ENCODE results near the gene NOP9.
"Not testable (repeated sequence)": the region's sequence is repeated elsewhere in the genome, so short reads cannot be mapped to it uniquely, and the experiment has no call there.

NOP9 gene

DNA sequence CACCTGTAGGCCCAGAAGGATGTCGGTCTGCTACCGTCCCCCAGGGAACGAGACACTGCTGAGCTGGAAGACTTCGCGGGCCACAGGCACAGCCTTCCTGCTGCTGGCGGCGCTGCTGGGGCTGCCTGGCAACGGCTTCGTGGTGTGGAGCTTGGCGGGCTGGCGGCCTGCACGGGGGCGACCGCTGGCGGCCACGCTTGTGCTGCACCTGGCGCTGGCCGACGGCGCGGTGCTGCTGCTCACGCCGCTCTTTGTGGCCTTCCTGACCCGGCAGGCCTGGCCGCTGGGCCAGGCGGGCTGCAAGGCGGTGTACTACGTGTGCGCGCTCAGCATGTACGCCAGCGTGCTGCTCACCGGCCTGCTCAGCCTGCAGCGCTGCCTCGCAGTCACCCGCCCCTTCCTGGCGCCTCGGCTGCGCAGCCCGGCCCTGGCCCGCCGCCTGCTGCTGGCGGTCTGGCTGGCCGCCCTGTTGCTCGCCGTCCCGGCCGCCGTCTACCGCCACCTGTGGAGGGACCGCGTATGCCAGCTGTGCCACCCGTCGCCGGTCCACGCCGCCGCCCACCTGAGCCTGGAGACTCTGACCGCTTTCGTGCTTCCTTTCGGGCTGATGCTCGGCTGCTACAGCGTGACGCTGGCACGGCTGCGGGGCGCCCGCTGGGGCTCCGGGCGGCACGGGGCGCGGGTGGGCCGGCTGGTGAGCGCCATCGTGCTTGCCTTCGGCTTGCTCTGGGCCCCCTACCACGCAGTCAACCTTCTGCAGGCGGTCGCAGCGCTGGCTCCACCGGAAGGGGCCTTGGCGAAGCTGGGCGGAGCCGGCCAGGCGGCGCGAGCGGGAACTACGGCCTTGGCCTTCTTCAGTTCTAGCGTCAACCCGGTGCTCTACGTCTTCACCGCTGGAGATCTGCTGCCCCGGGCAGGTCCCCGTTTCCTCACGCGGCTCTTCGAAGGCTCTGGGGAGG, 11.3 kb downstream of the NOP9 start, which contains the start of gene LTB4R:
Gene LTB4R (plus strand): TSS at position 857 of the 959 bp plus-strand sequence. CDS start 4,150 bp downstream, outside the sequence.
- DNase-seq: peak; percentile 47

DNA sequence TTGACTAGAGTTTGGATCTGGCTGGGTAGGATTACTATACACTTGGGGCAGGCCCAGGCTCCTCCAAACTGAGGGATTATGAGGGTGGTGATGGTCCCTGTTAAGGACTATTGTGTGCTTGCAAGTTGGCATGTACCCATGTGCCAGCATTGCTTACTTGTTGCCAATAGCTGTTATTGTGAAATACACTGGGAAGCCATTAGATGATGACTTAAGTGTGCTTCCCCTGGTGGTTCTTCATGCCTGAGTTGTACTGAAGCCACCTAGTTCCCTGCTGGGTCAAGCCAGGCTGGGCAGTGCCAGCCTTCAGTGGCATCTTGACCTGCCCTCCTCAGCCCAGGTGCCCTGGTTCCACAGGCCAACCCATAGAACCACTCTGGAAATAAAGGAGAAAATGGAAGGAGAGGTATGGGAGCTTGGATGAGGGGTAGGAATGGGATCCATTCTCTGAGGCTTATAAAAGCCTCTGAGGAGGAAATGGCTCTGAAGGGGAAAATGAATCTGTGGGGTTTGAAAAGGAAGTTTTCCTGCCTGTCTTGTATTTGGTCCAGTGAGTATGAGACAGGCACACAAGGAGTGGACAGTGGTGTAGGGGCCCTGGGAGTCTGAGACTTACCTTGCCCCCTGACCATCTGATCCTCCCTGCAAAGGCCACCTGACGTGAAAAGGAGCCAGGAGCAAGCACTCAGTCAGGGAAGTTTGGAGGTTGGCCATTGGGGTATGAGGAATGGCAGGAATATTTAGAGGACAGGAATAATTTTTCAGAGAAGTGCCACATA, 12.4 kb downstream of the NOP9 start:
- no peak for DNase-seq

DNA sequence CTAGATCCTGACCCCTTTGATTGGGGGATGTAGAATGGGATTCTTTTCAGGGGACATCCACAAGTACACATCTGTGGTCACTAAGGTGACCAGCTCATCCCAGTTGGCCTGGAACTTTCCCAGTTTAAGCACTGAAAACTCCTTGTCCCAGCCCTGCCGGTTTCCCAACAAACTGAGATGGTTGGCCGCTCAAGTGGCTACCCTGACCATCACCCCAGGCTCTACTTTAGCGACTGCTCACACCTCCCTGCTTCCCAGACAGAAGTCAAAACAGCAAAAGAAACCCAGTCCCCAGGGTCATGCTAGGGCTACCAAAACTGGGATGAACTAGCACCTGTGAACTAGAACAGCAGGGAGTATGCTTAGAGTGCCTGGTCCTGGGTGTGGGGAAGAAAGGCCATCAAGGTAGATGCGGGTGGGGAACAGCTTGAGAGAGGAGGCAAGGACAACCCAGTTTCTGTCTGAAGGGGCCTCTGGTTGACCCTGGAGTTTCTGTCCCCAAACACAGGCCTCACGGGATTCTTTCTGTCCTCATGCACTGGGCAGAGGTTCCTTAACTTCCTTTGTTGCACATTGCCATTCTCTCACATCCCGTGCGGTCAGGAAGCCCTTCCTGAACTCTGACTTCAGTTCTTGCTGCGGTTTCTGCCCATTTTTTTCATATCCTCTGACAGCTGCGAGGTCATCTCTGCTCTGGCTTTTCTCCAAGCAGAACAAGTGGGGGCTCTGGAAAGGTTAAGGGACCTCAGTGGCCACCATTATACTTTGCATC, 13.3 kb downstream of the NOP9 start:
- DNase-seq: no peak

DNA sequence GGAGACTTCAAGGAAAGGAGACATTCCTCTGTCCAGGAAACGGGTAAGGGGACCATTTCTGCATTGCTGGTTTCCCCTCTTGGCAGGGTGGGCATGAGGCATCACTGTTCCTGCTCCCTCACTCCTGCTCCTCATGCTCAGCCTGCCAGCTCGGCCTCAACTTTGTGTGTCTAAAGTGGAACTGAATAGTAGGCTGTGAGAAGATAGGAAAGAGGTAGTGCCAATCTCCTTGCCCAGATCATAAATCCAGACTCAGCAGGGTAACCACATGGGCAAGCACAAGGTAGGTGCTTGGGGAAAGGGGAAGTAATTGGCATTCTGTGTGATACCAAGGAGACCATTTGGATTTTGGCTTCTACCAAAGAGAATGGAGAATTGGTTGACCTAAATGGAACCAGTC, 14.3 kb downstream of the NOP9 start:
- DNase-seq: no peak

DNA sequence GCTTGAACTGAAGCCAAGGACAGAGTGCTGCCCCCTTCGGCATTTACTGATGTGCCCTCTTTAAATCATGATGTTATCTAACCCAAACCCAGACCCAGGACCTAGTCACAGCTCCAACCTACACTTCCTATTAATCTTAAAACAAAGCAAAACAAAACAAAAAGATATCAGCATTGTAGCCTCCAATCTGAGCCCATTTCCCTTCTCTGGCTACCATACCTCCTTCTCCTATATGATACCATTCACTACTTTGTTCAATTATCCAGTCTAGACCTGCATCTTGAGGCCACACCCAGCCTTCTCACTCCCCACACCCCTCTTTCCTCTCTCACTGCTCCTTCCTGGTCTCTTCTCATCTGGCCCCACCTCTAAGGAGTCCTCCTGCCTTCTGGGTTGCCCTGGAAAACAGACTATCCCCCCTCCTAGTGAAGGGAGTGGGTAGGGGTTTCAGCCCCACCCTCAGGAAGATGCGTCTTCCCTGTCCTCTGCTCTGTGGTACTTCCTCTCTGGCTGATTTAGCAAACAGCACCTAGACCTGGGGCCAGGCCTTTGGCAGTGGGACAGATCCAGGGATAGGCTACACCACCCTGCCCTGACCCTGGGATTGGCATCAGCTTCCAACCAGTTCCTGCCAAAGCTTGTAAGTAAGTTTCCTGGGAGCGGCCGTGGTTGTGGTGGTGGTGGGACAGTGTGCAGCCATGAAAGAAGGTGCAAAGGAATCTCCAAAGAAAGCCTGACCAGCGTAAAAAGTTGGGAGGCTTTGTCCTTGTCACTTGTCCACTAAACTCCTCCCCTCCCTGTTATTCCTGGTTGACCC, 14.9 kb downstream of the NOP9 start:
- DNase-seq: no peak

DNA sequence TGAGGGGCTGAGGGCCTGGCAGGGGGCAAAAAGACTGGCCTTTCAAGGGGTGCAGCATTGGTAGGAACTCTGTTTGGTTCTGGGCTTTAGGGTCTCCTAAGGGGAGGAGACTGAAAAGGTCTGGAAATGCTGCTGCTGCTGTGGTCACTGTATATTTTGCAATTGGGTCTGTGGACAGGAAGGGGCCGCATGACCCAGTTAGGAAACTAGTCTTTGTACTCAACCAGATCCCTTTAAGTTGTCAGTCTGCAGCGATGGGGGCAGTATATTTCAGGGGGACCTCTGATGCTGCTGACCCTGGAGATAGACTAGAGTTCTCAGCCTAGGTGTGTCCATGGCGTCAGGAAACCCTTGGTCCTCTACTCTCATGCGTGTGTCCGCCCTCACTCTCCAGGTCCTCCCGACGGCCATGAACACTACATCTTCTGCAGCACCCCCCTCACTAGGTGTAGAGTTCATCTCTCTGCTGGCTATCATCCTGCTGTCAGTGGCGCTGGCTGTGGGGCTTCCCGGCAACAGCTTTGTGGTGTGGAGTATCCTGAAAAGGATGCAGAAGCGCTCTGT, 15.7 kb downstream of the NOP9 start:
- DNase-seq: no peak

DNA sequence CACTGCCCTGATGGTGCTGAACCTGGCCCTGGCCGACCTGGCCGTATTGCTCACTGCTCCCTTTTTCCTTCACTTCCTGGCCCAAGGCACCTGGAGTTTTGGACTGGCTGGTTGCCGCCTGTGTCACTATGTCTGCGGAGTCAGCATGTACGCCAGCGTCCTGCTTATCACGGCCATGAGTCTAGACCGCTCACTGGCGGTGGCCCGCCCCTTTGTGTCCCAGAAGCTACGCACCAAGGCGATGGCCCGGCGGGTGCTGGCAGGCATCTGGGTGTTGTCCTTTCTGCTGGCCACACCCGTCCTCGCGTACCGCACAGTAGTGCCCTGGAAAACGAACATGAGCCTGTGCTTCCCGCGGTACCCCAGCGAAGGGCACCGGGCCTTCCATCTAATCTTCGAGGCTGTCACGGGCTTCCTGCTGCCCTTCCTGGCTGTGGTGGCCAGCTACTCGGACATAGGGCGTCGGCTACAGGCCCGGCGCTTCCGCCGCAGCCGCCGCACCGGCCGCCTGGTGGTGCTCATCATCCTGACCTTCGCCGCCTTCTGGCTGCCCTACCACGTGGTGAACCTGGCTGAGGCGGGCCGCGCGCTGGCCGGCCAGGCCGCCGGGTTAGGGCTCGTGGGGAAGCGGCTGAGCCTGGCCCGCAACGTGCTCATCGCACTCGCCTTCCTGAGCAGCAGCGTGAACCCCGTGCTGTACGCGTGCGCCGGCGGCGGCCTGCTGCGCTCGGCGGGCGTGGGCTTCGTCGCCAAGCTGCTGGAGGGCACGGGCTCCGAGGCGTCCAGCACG, 16.4 kb downstream of the NOP9 start:
- DNase-seq: no peak

DNA sequence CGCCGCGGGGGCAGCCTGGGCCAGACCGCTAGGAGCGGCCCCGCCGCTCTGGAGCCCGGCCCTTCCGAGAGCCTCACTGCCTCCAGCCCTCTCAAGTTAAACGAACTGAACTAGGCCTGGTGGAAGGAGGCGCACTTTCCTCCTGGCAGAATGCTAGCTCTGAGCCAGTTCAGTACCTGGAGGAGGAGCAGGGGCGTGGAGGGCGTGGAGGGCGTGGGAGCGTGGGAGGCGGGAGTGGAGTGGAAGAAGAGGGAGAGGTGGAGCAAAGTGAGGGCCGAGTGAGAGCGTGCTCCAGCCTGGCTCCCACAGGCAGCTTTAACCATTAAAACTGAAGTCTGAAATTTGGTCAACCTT, 16.9 kb downstream of the NOP9 start:
- DNase-seq: no peak

DNA sequence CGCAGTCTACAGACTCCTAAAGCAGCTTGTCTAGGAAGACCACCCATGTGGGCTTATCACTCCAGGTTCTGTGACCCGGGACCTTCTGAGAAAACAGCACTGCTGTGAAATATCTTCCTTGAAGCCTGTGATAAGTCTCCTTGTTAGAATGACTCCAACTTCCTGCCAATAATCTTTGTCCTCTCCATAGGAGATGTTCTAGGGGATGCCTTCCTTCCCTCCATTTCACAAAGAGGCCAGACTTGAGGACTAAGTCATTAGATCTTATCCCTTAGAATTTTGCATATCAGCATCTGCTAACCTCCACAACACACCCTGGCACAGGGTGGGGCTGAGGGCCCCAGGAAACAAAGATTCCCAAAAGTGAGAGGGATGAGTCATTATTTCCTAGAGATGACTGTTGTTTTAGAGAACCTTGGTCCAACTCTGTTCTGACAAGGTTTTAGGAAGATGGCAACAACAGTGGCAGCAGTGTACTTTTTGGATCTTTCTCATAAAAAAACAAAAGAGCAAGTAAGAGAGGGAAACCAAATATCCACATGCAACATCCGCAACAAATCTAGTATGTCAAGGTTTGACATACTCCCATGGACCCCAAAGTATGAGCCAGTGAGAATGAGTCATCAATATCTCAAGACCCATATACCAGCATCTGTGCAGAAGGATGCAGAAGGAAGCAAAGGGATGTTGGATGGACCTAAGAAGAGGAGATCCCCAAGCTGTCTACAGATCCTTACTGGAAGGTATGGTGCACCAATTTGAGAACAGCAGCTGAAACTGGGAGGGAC, 17.7 kb downstream of the NOP9 start:
- no peak for DNase-seq

DNA sequence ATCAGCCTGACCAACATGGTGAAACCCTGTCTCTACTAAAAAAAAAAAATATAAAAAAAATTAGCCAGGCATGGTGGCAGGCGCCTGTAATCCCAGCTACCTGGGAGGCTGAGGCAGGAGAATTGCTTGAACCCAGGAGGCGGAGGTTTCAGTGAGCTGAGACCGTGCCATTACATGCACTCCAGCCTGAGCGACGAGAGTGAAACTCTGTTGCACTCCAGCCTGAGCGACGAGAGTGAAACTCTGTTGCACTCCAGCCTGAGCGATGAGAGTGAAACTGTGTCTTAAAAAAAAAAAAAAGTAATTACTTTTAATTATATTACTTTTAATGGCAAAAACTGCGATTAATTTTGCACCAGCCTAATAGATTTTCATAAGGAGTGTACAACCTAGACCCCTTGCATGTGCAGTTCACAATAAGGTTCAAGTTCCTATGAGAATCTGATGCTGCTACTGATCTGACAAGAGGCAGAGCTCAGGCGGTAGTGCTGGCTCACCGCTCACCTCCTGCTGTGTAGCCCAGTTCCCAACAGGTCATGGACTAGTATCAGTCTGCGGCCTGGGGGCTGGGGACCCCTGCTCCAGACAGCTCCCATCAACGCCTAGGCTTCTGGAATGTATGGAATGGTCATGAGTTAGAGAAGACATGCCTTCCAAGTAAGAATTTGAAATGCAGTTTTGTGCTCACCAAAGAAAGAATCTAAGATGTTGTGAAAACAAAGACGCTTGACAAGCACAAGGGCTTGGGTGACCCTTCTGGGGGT, 21.7 kb downstream of the NOP9 start:
- no peak for DNase-seq

DNA sequence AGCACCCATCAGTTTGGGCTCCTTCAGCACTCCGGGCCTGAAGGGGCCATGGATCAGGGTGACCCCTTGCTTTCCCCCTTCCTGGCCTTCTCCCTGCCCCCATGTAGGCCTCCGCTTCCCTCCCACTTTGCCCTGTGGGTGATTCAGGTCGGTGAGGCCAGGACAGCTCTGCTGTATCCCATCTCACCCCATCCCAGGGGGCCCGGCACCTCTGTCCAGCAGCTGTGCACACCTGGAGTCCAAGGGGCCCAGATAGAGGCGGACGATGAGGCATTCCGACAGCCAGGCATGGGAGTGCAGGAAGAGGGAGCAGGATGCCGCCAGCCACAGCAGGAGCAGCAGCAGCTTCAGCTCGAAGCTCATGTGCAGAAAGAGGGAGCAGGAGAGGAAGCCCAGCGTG, 23.0 kb downstream of the NOP9 start:
- DNase-seq: no peak

DNA sequence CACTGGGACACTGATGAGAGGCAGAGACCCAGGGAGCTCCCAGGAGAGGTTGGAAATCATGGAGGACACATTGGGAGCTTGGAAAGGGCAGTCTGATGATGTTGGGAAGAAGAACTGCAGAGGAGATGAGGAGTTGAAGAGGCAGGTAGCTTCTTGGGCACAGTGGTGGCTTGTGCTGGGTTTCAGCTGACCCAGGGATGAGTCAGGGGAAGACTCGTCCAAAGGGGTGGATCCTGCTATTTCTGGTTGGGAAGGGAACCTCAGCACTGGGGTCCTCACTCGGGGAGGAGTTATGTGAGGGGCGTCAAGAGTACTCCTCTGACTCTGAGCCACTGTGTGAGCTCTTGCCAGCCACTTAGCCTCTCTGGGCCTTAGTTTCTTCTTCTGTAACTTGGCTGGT, 23.7 kb downstream of the NOP9 start:
- no peak for DNase-seq

DNA sequence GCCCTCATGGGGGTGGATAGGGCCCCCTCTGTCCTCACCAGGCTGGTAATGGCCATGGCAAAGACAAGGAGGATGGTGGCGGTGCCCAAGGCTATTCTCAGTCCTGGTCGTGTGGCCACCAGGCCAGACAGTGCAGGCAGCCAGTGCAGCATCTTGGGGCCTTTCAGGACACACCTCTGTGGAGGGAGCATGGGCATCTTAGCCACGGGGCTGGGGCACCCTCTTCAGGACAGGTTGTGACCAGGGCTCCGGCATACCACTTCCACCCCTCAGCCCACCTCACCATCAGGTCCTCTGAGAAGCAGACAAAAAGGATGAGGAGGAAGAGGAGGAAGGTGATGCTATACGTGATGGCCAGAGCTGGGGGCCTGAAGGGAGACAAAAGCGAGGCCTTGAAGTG, 24.4 kb downstream of the NOP9 start:
- DNase-seq: no peak

DNA sequence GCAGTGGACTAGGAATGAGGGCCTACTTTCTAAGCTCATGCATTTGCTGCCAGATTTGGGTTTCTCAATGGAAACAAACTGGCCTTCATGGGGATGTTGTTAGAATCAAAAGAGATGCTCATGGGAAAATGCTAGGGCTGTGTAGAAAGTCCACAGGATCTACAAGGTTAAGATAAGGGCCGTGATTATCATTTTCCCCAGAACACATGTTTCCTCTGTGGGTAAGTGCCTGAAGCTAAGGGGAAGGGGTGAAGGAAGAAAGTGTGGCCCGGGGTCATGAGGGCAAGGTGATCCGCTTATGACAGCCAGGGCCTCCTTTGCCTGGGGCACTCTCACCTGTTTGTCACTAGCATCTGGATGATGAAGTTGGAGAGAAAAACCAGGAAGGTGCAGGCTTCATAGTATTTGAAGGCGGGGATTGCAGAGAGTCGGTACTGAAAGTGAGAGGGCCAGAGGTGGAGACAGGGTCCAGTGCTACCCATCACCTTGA, 25.4 kb downstream of the NOP9 start:
- DNase-seq: no peak

DNA sequence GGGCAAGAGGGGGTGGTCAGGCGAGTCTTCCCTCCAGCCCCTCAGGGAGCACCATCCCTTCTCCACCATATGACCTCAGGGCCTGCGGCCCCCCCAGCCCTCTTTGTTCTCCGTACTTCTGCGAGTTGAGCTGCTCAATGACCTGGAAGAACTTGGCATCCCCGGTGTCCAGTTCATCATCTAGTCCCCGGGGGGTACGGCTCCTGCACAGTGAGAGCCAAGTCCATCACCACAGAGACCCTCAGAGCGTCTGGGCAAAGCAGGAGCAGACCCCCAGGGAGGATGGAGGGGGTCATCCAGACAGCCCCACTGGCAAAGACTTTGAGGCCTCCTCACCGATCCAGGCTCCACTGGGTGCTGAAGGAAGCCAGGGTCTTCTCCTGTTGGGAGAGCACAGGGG, 26.3 kb downstream of the NOP9 start:
- no peak for DNase-seq

DNA sequence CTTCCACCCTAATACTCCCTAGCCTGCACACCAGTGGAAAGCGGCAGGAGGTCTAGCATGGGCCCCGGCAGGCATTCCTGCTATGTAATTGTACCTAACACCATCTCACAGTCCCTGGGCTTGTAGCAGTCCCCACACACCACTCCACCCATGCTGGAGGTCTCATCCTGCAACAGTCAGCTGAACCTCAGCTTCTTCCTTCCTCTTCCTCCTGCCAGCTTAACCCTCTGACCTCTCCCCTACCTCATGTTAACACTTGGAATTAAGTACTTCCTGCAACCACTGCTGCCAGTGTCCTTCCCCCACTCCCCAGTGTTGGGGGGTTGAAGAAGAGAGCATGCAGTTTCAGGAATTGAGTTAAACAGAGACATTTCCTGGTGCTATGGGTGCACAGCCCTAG, 27.7 kb downstream of the NOP9 start:
- DNase-seq: no peak

DNA sequence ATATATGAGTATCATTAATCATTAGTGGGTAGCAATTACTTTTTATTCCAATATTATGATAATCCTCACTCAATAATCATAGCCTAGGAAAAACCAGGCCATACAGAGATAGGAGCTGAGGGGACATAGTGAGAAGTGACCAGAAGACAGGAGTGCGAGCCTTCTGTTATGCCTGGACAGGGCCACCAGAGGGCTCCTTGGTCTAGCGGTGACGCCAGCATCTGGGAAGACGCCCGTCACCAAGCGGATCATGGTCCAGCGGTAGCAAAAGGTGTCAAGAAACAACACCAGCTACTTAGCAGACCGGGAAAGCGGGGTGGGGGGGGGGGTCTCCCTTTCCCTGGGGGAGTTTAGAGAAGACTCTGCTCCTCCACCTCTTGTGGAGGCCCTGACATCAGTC, 28.3 kb downstream of the NOP9 start:
- not testable (repeated sequence) for DNase-seq

DNA sequence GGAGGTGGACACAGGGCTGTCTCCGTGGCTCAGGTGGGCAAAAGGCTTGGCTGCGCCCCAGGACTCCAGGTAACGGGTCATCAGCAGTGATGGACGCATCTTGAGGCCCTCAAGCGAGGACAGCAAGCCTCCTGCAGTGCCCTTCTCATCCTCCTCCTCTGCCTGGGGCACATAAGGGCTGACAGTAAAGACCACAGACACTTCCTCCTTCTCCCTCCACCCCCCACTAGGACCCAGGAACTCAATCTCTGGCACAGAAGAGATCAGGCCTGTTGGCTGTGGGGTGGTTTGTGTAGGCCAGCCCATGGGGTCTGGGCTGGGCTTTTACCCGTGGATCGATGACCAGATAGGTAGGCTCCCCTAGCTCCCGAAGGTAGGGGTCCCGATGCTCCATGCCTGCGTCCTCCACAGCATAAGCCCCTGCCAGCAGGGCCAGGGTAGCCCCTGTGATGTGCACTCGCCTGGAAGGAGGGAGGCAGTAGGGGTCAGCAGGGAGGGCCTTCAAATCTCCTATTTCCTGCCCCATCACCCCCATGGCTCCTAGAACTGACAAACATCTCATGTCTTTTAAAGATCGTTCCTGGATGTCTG, 29.5 kb downstream of the NOP9 start:
- no peak for DNase-seq

DNA sequence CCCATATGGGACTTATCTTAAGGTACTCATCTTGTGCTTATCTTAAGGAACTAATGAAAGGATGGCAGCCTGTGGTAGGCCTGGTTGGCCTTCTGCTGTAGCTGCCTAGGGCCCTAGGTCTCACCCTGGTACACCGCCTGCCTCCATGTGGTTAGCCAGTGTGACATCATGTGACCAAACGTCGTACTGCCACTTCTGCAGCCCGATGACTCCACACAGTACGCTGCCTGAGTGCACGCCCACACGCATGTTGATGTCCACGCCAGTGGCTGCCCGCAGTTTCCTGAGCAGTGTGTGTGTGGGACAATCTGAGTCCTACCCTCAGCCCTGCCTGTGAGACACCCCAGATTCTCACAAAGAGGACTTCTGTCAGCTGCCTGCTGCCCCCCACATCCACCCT, 30.1 kb downstream of the NOP9 start:
- DNase-seq: no peak
